Neural crest cell (in vitro differentiated cells): Measurements from ENCODE around the gene RPP40. TPM values are rescaled to one million over a fixed set of nuclear protein-coding genes. Genes with fewer than 3 reads are reported as not detected.

Source experiments
- DNase-seq: peaks from one replicate; pipeline ENCODE4 v3.0.0; 2021; ENCODE audit warnings: low read depth, mixed read lengths, low spot score
- H3K27ac Mint-ChIP-seq: one replicate; pipeline ENCODE4 v1.8.0; 2021; ENCODE audit warnings: mild to moderate bottlenecking, mixed read lengths; ENCODE audit not compliant: unreplicated experiment
- H3K27me3 Mint-ChIP-seq: 2 replicates; pipeline ENCODE4 v1.8.0; 2021; ENCODE audit warnings: low read depth, mild to moderate bottlenecking, mixed read lengths
- H3K36me3 Mint-ChIP-seq: 2 replicates; pipeline ENCODE4 v1.8.0; 2021; ENCODE audit warnings: low read depth, mild to moderate bottlenecking, mixed read lengths
- H3K4me1 Mint-ChIP-seq: 2 replicates; pipeline ENCODE4 v1.8.0; 2021; ENCODE audit warnings: mixed read lengths
- H3K4me3 Mint-ChIP-seq: one replicate; pipeline ENCODE4 v1.8.0; 2021; ENCODE audit warnings: mild to moderate bottlenecking, mixed read lengths
- H3K9me3 Mint-ChIP-seq: 2 replicates; pipeline ENCODE4 v1.8.0; 2021; ENCODE audit warnings: mixed read lengths
- CTCF ChIP-seq: fragments of 200-600 bp; sonication (generic); conservative IDR thresholded peaks from 2 replicates; pipeline ENCODE4 v1.5.0; 2021; ENCODE audit warnings: antibody characterized with exemption, mild to moderate bottlenecking
- total RNA-seq: library from RNA; stranded (reverse); gene quantifications from 2 replicates; pipeline ENCODE4 v1.2.1, GENCODE V29; 2021

The RPP40 gene
- total RNA-seq, 1 donor from 2014 or later: 9.7 TPM

- no peak for TF ChIP-seq CTCF
Measured at GRCh38 chr6:4986999-4987398, 16.8 kb downstream of the RPP40 start.

GRCh38 chr6:4983322-4983721 is 20.5 kb downstream of the RPP40 start:
- no peak for TF ChIP-seq CTCF
- H3K9me3 Mint-ChIP-seq: peaks cover 8% of the 10 kb centered on the region

More at GRCh38 chr6:4986999-4987398, 16.8 kb downstream of the RPP40 start:
- Mint-ChIP-seq H3K27me3 (no peaks in the 10 kb centered on the region), H3K27ac (no peak overlapping the region), H3K9me3 (peaks cover 2% of the 10 kb centered on the region), H3K4me1 (no peaks in the 10 kb centered on the region), H3K36me3 (peaks cover 11% of the 10 kb centered on the region), H3K4me3 (no peak overlapping the region)
- DNase-seq: no peak

DNA sequence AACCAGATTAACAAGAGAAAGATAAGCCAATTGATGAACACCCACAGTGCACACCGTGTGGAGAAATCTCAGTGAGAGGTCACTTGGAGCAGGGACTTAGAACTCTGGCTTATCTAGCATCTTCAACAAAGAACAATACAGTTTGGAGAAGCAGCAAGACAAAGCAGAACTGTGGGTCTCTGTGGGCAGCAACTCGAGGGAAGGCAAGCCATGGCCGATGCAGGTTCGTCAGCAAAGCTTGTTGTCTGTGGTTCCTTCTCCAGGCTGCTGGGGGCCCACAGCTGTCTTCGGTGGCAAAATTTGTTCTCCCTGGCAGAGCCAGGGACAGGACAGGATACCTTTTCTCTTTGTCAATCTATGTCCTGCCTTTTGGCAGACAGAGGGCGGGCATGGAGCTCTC is 22.1 kb downstream of the RPP40 start:
- H3K27me3 Mint-ChIP-seq: no peaks in the 10 kb centered on the region
- H3K4me3 Mint-ChIP-seq: no peak overlapping the region
- H3K9me3 Mint-ChIP-seq: peaks cover 11% of the 10 kb centered on the region
- H3K27ac Mint-ChIP-seq: no peak overlapping the region
- no peaks in the 10 kb centered on the region for H3K4me1 Mint-ChIP-seq
- no peak for TF ChIP-seq CTCF
- DNase-seq: no peak
- peaks cover 16% of the 10 kb centered on the region for H3K36me3 Mint-ChIP-seq

More at GRCh38 chr6:4983322-4983721, 20.5 kb downstream of the RPP40 start:
- no peak overlapping the region for H3K4me3 Mint-ChIP-seq
- no peak for DNase-seq
- no peak overlapping the region for H3K27ac Mint-ChIP-seq
- peaks cover 11% of the 10 kb centered on the region for H3K36me3 Mint-ChIP-seq
- H3K4me1 Mint-ChIP-seq: no peaks in the 10 kb centered on the region
- no peaks in the 10 kb centered on the region for H3K27me3 Mint-ChIP-seq

DNA sequence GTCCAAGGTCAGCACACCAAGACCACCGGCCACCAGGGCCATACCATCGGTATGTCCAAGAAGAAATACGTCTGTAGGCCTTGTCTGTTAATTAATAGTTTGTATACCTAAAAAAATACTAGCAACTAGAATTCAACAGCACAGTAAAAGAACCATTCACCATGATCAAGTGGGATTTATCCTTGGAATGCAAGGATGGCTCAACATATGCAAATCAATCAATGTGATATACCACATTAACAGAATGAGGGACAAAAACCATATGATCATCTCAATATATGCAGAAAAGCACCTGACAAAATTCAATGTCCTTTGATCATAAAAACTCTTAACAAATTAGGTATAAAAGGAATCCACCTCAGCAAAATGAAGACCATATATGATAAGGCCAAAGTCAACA is 24.4 kb downstream of the RPP40 start:
- TF ChIP-seq CTCF: no peak
- Mint-ChIP-seq H3K27me3 (no peaks in the 10 kb centered on the region), H3K4me3 (no peak overlapping the region), H3K36me3 (peaks cover 17% of the 10 kb centered on the region), H3K9me3 (peaks cover 11% of the 10 kb centered on the region), H3K27ac (no peak overlapping the region), H3K4me1 (no peaks in the 10 kb centered on the region)
- DNase-seq: no peak

DNA sequence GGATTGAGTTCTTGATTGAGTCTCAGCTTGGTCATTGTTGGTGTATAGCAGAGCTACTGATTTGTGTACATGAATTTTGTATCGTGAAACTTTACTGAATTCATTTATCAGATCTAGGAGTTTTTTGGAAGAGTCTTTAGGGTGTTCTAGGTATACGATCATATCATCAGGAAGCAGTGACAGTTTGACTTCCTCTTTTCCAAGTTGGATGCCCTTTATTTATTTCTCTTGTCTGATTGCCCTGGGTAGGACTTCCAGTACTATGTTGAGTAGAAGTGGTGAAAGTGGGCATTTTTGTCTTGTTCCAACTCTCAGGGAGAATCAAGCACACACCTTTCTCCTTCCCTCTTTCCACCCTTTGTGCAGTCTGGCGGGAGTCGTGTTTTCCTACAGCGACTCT is 26.4 kb downstream of the RPP40 start:
- Mint-ChIP-seq H3K9me3 (peaks cover 11% of the 10 kb centered on the region), H3K27ac (no peak overlapping the region), H3K4me3 (no peak overlapping the region), H3K27me3 (peaks cover 2% of the 10 kb centered on the region), H3K36me3 (peaks cover 17% of the 10 kb centered on the region), H3K4me1 (no peaks in the 10 kb centered on the region)
- no peak for DNase-seq
- no peak for TF ChIP-seq CTCF

DNA sequence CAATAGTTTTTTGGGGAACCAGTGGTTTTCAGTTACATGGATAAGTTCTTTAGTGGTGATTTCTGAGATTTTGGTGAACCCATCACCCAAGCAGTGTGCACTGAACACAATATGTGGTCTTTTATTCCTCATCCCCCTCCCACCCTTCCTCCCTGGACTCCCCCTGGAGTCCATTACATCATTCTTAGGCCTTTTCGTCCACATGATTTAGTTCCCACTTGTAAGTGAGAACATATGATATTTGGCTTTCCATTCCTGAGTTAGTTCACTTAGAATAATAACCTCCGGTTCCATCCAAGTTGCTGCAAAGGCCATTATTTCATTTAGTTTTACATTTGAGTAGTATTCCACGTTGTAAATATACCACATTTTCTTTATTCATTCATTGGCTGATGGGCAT is 28.3 kb downstream of the RPP40 start:
- Mint-ChIP-seq H3K27ac (no peak overlapping the region), H3K4me3 (no peak overlapping the region), H3K36me3 (peaks cover 12% of the 10 kb centered on the region), H3K27me3 (peaks cover 3% of the 10 kb centered on the region), H3K4me1 (no peaks in the 10 kb centered on the region), H3K9me3 (peaks cover 11% of the 10 kb centered on the region)
- DNase-seq: no peak
- TF ChIP-seq CTCF: no peak
